PFSK-1 (cell line): ENCODE data around the gene USP48.

ENCODE experiments used
- FOXP2 ChIP-seq: optimal IDR thresholded peaks from 2 replicates; pipeline ENCODE3; 2011; ENCODE audit warnings: borderline replicate concordance, control low read depth, inconsistent platforms; ENCODE audit not compliant: insufficient read depth; ENCODE audit errors: extremely low read length, extremely low read depth
- POLR2AphosphoS5 ChIP-seq: IDR thresholded peaks from 2 replicates; pipeline ENCODE4 v1.6.1; 2012; ENCODE audit warnings: low read depth, mild to moderate bottlenecking, control low read depth, low read length, moderate library complexity
- REST ChIP-seq, 2 experiments: IDR thresholded peaks; 2 replicates each; pipeline versions ENCODE4 v1.6.1 to v1.8.0; 2011 to 2012; ENCODE audit warnings: low read depth in 2 of 2, low read length in 2 of 2, control low read depth in 1 of 2, inconsistent platforms in 1 of 2, mild to moderate bottlenecking in 1 of 2, moderate library complexity in 1 of 2; ENCODE audit not compliant: insufficient read depth in 1 of 2
- SIN3A ChIP-seq: IDR thresholded peaks from 2 replicates; pipeline ENCODE4 v1.6.1; 2012; ENCODE audit warnings: mild to moderate bottlenecking, low read length, moderate library complexity, borderline replicate concordance; ENCODE audit not compliant: insufficient read depth
- TAF1 ChIP-seq: IDR thresholded peaks from 2 replicates; pipeline ENCODE4 v1.6.1; 2012; ENCODE audit warnings: low read length, control low read depth, borderline replicate concordance; ENCODE audit not compliant: insufficient read depth

Gene USP48

GRCh38 chr1:21778405-21778727 lies 4.6 kb downstream of the USP48 start:
- TF ChIP-seq TAF1 (no peak), POLR2AphosphoS5 (no peak), FOXP2 (no peak), REST (IDR thresholded peaks at IDR 0.05; ENCODE audit: insufficient read depth in 1 of 2, low read depth in 2 of 2, low read length in 2 of 2) (no peak), SIN3A (no peak)

- TF ChIP-seq POLR2AphosphoS5 = no peak
- no peak for TF ChIP-seq SIN3A
- TF ChIP-seq TAF1 = no peak
- TF ChIP-seq REST (IDR thresholded peaks at IDR 0.05; ENCODE audit: insufficient read depth in 1 of 2, low read depth in 2 of 2, low read length in 2 of 2) = no peak
- TF ChIP-seq FOXP2 = no peak
These were observed 6.9 kb downstream of the USP48 start for GRCh38 chr1:21775985-21776562.

GRCh38 chr1:21775550-21775914 lies 7.4 kb downstream of the USP48 start:
- TF ChIP-seq SIN3A (no peak), FOXP2 (no peak), REST (IDR thresholded peaks at IDR 0.05; ENCODE audit: insufficient read depth in 1 of 2, low read depth in 2 of 2, low read length in 2 of 2) (no peak), POLR2AphosphoS5 (no peak), TAF1 (no peak)

GRCh38 chr1:21774835-21775549 lies 8.0 kb downstream of the USP48 start:
- TF ChIP-seq TAF1 (no peak), POLR2AphosphoS5 (no peak), FOXP2 (no peak), SIN3A (no peak), REST (IDR thresholded peaks at IDR 0.05; ENCODE audit: insufficient read depth in 1 of 2, low read depth in 2 of 2, low read length in 2 of 2) (no peak)
